ENCODE measurements around the gene PADI3.

- TF ChIP-seq, protein P1, sequence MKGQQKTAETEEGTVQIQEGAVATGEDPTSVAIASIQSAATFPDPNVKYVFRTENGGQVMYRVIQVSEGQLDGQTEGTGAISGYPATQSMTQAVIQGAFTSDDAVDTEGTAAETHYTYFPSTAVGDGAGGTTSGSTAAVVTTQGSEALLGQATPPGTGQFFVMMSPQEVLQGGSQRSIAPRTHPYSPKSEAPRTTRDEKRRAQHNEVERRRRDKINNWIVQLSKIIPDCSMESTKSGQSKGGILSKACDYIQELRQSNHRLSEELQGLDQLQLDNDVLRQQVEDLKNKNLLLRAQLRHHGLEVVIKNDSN (IDR thresholded peaks at IDR 0.05): no peak
- TF ChIP-seq RAD21 (IDR thresholded peaks at IDR 0.05; ENCODE audit: low read depth) (no peak), REST (IDR thresholded peaks at IDR 0.05; ENCODE audit: low read depth) (no peak), FOXM1 (IDR thresholded peaks at IDR 0.05; ENCODE audit: borderline replicate concordance, low read depth) (no peak), EP300 (IDR thresholded peaks at IDR 0.05; ENCODE audit: borderline replicate concordance) (no peak), NFIC (IDR thresholded peaks at IDR 0.05) (no peak), EGR1 (IDR thresholded peaks at IDR 0.05) (no peak)
These were observed 37.7 kb downstream of the PADI3 start for GRCh38 chr1:17286646-17287045.
